Measurements from ENCODE around the gene PTHLH.

DNA sequence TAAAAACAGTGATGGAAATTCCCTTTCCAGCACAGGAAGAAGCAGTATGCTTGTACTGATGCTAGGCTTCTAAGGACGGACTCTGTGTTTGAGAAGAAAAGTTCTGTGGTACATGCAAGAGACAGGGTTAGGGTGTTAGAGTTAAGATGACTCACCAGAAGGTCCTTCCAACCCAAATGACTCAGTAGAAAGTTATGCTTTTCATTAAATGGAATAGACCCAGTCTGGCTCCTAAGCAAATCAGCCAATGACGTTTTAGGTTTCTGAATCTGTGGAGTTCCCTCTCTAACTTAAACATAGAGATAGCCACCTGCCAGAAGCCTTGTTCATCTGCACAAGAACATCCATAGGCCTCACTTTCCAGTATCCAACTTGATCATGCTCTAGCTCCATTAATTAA lies 5.7 kb downstream of the PTHLH start:
- TF ChIP-seq CTCF (conservative IDR thresholded peaks at IDR 0.05) (no peak), ZFX (IDR thresholded peaks at IDR 0.05) (no peak)

All from C4-2B (cell line).